Peyer's patch (tissue), 4 donors: ENCODE results near the gene APRT.

Experiments
- CTCF ChIP-seq, 6 experiments: fragments of 450-650 bp in 4 of 6; fragments of 200-600 bp in 2 of 6; sonication (generic) in 1 of 6; IDR thresholded peaks; one replicate each; pipeline ENCODE4 v1.5.1; 2017 to 2019; ENCODE audit warnings: antibody characterized with exemption in 6 of 6, mild to moderate bottlenecking in 3 of 6, moderate library complexity in 1 of 6
- POLR2A ChIP-seq, 2 donors: fragments of 450-650 bp; IDR thresholded peaks; one replicate each; pipeline ENCODE4 v1.5.1; 2017; ENCODE audit warnings: antibody characterized with exemption in 2 of 2, mild to moderate bottlenecking in 2 of 2, moderate library complexity in 2 of 2

GRCh38 chr16:88838566-88838965, 26.8 kb upstream of the APRT start:
- no peak for TF ChIP-seq CTCF (IDR thresholded peaks at IDR 0.05)
- TF ChIP-seq POLR2A (IDR thresholded peaks at IDR 0.05): no peak
